GM19099 (cell line): ENCODE measurements around the gene TNIP3.

Experiments
- POLR2A ChIP-seq: IDR thresholded peaks from 3 replicates; pipeline ENCODE4 v1.6.1; 2011; ENCODE audit warnings: low read depth; ENCODE audit not compliant: insufficient read length; ENCODE audit errors: extremely low read depth

TNIP3 gene, protein sequence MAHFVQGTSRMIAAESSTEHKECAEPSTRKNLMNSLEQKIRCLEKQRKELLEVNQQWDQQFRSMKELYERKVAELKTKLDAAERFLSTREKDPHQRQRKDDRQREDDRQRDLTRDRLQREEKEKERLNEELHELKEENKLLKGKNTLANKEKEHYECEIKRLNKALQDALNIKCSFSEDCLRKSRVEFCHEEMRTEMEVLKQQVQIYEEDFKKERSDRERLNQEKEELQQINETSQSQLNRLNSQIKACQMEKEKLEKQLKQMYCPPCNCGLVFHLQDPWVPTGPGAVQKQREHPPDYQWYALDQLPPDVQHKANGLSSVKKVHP

DNA sequence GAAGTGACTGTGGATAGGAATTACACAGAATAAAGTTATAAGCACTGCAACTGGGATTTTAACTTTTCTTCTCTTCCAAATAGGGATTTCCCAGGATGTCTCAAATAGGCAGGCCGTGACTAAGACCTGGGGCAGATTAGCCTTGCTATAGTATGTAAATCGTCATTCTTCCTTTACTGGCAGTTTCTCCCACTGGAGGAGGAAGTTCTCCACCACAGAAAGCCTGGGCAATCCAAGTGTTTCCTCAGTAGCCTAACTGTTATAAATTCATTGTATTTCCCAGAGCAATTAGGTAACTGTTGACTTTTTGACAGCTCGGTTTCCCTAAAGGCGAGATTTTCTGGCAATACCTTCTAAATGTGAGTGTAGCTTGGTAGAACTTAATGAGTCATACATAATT, at the start of gene TNIP3:
TSS of gene TNIP3 (minus strand) at position 31 of the 400 bp plus-strand sequence. CDS start 196 bp downstream, outside the sequence.
- no peak for TF ChIP-seq POLR2A

DNA sequence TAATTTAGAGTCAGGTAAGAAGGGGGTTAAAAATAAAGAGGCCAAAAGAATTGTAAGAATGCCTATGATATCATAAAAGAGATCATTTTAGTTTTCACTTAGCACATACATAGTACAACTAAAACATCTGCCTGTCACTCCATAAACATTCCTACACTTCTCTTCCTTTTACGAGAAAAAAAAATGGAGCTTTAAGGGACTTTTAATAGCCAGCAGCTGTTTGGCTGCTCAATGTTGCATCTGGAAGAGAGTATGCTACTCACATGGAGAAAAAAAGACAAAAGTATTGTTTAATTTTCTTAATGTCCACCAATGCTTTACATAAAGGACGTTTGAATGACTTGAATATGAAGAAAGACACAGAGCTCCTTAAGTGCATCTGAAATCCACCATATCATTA, 48.7 kb upstream of the TNIP3 start:
- no peak for TF ChIP-seq POLR2A

DNA sequence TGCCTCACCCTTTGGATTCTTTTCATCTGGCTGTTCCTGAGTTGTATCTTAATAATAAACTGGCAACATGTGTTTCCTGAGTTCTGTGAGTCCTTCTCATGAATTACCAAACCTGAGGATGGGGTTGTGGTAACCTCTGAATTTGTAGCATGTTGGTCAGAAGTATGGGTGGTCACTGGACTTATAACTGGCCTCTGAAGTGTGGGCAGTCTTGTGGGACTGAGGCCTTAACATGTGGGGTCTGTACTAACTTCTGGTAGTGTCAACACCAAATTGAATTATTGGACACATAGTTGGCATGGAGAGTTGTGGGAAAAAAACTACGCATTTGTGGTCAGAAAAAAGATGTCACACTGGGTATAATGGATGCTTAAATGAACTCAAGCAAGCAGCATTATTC, 45.0 kb upstream of the TNIP3 start:
- TF ChIP-seq POLR2A, result no peak

GRCh38 chr4:121208244-121209007, 44.3 kb upstream of the TNIP3 start:
- no peak for TF ChIP-seq POLR2A

- no peak for TF ChIP-seq POLR2A
Observed at GRCh38 chr4:121200795-121201472, 36.8 kb upstream of the TNIP3 start.

DNA sequence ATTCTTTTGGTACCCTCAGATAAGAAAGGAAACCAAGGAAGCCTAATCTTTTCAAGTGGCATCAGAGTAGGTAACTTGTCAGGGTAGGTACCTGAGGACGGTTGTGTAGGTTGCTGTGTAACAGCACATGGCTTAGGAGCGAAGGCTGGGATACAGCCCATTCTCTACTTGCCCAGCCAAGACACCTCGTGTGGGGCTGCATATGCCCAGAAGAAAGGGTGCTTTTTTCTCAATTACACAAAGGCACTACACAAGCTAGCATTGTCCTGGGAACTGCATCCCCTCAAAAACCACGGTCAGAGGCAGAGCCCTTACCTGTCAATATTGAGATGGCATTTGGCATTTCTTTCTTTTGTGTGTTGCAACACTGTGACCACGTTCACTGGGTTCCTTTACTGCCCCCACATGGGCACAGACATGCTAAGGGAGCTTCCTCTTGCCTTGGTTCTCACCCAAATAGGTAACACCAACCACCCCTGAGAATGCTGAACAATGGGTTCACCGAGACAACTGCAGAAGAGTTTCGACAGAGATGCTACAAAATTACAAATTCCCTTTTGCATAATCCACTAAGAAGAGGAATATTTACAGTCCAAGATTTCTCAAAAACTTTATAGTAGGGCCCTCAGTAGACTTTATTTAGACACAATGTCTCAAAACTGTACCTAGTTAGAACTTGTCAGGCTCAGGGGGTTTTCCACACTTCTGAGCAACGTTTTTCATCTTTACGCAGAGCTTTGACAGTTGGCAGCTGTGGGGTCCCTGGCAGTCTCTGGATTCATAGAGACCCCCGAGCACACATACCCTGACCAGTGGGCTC, 35.8 kb upstream of the TNIP3 start:
- TF ChIP-seq POLR2A, result no peak

GRCh38 chr4:121198251-121198650, 34.1 kb upstream of the TNIP3 start:
- no peak for TF ChIP-seq POLR2A

- no peak for TF ChIP-seq POLR2A
Observed at GRCh38 chr4:121195649-121196048, 31.5 kb upstream of the TNIP3 start.

GRCh38 chr4:121192480-121192879, 28.4 kb upstream of the TNIP3 start:
- TF ChIP-seq POLR2A, result no peak

DNA sequence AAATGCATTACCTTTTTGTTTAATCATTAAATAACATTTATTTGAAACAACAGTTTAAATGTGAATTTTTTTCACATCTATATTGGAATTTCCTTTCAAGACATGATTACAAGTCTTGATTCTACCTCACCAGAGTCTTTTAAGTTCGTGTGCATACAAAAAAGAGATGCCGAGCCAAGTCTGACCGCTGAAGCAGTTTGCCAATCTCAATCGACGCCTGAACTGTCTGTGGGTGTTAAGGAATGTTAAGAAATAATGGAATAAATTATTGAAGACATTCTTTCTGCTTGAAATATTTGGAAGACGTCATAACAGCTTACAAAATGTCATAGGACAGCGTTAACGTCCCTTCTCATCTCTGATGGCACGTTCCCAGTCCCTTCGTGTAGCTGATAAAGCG, 27.9 kb upstream of the TNIP3 start:
- no peak for TF ChIP-seq POLR2A

- no peak for TF ChIP-seq POLR2A
Observed at GRCh38 chr4:121191361-121191760, 27.2 kb upstream of the TNIP3 start.

DNA sequence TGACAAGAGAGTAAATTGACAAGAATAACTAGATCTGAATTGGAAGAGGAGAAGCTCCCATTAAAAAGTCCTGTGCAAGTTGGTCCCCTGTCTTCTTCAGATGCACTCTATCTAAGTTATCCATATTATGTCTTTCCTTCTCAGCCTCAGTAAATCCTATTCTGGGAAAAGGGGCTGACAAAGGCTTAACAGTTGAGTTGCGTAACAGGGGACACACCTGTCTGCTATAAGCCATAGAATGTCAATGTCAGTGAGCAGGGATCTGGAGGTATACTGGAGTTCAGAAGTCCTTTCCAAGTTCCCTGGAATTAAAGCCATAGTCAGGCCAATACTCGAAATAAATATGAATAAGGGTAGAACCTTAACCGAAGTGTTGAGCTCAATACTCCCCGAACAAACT, 26.3 kb upstream of the TNIP3 start:
- TF ChIP-seq POLR2A, result no peak

DNA sequence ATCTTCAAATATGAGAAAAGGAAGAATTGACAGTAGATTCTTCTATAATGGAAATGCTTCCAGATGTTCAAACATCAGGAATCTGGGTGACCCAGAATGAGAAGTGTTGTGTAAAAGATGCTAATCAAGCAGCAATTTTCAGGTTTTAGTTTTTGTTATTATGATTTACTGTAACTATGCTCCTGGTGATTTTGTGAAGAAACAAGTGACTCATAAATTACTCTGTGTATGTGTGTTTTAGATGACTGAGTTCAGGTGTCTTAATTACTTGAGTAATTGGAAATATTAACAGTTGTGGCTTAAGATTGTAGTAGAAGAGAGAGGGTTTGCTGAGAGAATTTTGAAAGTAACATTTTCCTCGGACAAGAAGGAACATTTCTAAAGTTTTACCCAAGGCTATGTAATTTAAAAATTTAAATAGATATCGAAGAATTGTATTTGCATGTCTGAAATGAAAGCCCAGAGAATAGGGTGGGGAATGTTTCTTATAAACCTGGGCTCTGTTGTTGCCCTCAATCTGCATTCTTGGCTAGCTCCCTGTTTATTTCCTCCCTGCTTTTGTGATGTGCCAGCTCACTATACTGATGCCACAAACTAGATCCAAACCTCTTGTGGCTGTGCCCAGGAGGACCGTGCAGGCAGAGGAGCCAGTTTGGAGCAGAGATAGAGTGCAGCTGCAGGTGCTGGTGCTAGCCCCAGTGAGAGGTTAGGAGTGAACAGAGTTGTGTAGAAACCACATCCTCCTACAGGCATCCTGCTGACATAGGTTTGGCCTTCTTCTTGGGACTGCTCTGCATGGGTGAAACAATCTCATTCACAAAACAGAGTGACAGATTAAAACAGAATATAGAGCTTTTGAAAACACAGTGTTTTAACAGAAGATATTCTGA, 25.4 kb upstream of the TNIP3 start:
- TF ChIP-seq POLR2A, result no peak

GRCh38 chr4:121187206-121187605, 23.1 kb upstream of the TNIP3 start:
- TF ChIP-seq POLR2A, result no peak
